ENCODE data around the gene FOXJ3. TPM values are rescaled to one million over a fixed set of nuclear protein-coding genes. Genes with fewer than 3 reads are reported as not detected.
A peak's percentile ranks its signal among the peaks of the same experiment; 100 is the strongest.

The FOXJ3 gene
- total and polyA plus RNA-seq, 2 of the 8 experiments (the other 6 are each of a cell fraction or from before 2014, with no cell fraction given), result 48.6 to 51.9 TPM

DNA sequence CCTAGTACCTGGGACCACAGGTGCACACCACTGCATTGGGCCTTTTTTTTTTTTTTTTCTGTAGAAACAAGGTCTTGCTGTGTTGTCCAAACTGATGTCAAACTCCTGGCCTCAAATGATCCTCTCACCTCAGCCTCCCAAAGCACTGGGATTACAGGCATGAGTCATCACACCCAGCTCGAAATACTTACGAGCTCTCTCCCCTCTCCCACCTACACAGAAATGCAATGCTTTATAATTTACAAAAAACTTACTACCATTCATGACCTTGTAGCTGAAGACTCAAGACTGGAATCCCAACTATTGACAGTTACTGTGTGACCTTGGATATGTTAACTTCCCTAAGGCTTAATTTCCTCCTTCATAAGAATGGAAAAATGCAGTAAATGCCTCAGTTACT lies 18.7 kb downstream of the FOXJ3 start:
- H3K36me3 ChIP-seq (ENCODE audit: control insufficient read depth in 2 of 4, insufficient read depth in 4 of 4, low read length in 3 of 4), result no peaks in the 10 kb centered on the region
- H3K23ac ChIP-seq (ENCODE audit: insufficient read length), result no peak overlapping the region
- H3K27ac ChIP-seq (ENCODE audit: low read depth, low read length), result no peak overlapping the region
- no peak overlapping the region for H2BK120ac ChIP-seq (replicated peaks; ENCODE audit: low read depth, low read length)
- H2BK20ac ChIP-seq (ENCODE audit: low read length), result no peak overlapping the region
- no peak overlapping the region for H4K5ac ChIP-seq (ENCODE audit: insufficient read length, low read depth, low read length)
- no peaks in the 10 kb centered on the region for H3K23me2 ChIP-seq (ENCODE audit: low read depth, low read length)
- H3K4me2 ChIP-seq (ENCODE audit: insufficient read depth in 1 of 2, low read depth in 2 of 2, low read length in 2 of 2), result no peak overlapping the region
- DNase-seq (ENCODE audit: low read depth in 1 of 2, low spot score in 2 of 2) (no peak), FAIRE-seq (no peak)
- no peaks in the 10 kb centered on the region for H3K9me3 ChIP-seq (ENCODE audit: insufficient read depth in 2 of 2, low read depth in 1 of 2, low read length in 1 of 2)
- no peak overlapping the region for H2AFZ ChIP-seq (ENCODE audit: low read length)
- no peak overlapping the region for H2AK5ac ChIP-seq (ENCODE audit: low read depth, low read length)
- H3K56ac ChIP-seq (replicated peaks; ENCODE audit: insufficient read length, low read depth, low read length), result no peak overlapping the region
- no peak overlapping the region for H4K8ac ChIP-seq (ENCODE audit: extremely low read depth, insufficient read depth, low read length)
- H2BK5ac ChIP-seq (ENCODE audit: low read depth, low read length), result no peak overlapping the region
- H3K4ac ChIP-seq (replicated peaks; ENCODE audit: insufficient read length, low read depth, low read length), result no peak overlapping the region
- H3K4me1 ChIP-seq (replicated peaks in 1 of 4; ENCODE audit: control insufficient read depth in 3 of 4, insufficient read depth in 4 of 4, low read length in 3 of 4), result no peaks in the 10 kb centered on the region; a peak in 2 of 7 replicates
- TF ChIP-seq SAP30 (IDR thresholded peaks at IDR 0.05; ENCODE audit: insufficient read depth, insufficient replicate concordance, low read length) (no peak), RNF2 (IDR thresholded peaks at IDR 0.05; ENCODE audit: borderline replicate concordance, low read depth, low read length, missing control alignments, poor library complexity, severe bottlenecking) (no peak), JUND (IDR thresholded peaks at IDR 0.05; ENCODE audit: low read length) (peak; percentile 31; the same call in 1 of the 2 replicates)
- no peak overlapping the region for H2BK15ac ChIP-seq (ENCODE audit: low read length)
- peaks cover 28 to 29% of the 10 kb centered on the region in 2 experiments for H4K20me1 ChIP-seq (replicated peaks in 1 of 2; ENCODE audit: control insufficient read depth in 1 of 2, insufficient read depth in 2 of 2, low read length in 2 of 2)
- 83% methylated on average over 2 of the region's 2 CpGs; no CpG with 5 or more reads in 1 of the 2 experiments for WGBS, 2 experiments (ENCODE audit: extremely low coverage in 1 of 2, insufficient coverage in 1 of 2, insufficient read length in 1 of 2, insufficient replicate concordance in 2 of 2, low coverage in 1 of 2, low lambda C conversion rate in 2 of 2, missing lambda C conversion rate in 1 of 2)
- no peak overlapping the region for H3K4me3 ChIP-seq (ENCODE audit: extremely low read depth in 1 of 4, insufficient read depth in 2 of 4, low read depth in 3 of 4, low read length in 4 of 4)
- H3K18ac ChIP-seq (ENCODE audit: extremely low read depth, low read length), result no peak overlapping the region
- no peak overlapping the region for H4K91ac ChIP-seq (replicated peaks; ENCODE audit: insufficient read length, low read length)
- H3K79me1 ChIP-seq (ENCODE audit: low read depth, low read length), result peaks cover 12% of the 10 kb centered on the region
- H3K27me3 ChIP-seq (replicated peaks in 1 of 4; ENCODE audit: control insufficient read depth in 3 of 4, extremely low read depth in 1 of 4, insufficient read depth in 3 of 4, low read length in 3 of 4), result no peaks in the 10 kb centered on the region
- ChIA-PET POLR2A (ENCODE audit: partially characterized antibody) (interaction anchor here (0.7 to 1.6 kb wide), 5 partner anchors 9 to 50 kb away, joined by 3 to 4 read pairs (median 3); no protein-coding TSS in a partner anchor), CTCF (ENCODE audit: partially characterized antibody) (interaction anchor here (0.6 to 2.4 kb wide), 9 partner anchors 9 to 352 kb away, joined by 3 to 12 read pairs (median 5); no protein-coding TSS in a partner anchor)
- no peak overlapping the region for H3K14ac ChIP-seq (ENCODE audit: insufficient read length)
- no peak overlapping the region for H2BK12ac ChIP-seq (ENCODE audit: low read depth, low read length)
- H3K79me2 ChIP-seq (ENCODE audit: control insufficient read depth in 1 of 2, insufficient read depth in 2 of 2, low read length in 2 of 2), result peaks cover 19 to 97% of the 10 kb centered on the region in 2 experiments
- H3K9ac ChIP-seq (replicated peaks in 1 of 4; ENCODE audit: extremely low read depth in 1 of 4, low read depth in 3 of 4, low read length in 3 of 4), result no peak overlapping the region

Data from H1 (cell line).